GM18505 (cell line): ENCODE measurements around the gene EDRF1.

ENCODE experiments used
- ATAC-seq: cut with Tn5 transposase; IDR thresholded peaks from one replicate; pipeline ENCODE4 v1.9.1; 2021; ENCODE audit not compliant: unreplicated experiment
- POLR2A ChIP-seq: IDR thresholded peaks from 4 replicates; pipeline ENCODE4 v1.6.1; 2011; ENCODE audit warnings: borderline replicate concordance; ENCODE audit not compliant: insufficient read depth, insufficient read length; ENCODE audit errors: extremely low read depth

EDRF1 gene

DNA sequence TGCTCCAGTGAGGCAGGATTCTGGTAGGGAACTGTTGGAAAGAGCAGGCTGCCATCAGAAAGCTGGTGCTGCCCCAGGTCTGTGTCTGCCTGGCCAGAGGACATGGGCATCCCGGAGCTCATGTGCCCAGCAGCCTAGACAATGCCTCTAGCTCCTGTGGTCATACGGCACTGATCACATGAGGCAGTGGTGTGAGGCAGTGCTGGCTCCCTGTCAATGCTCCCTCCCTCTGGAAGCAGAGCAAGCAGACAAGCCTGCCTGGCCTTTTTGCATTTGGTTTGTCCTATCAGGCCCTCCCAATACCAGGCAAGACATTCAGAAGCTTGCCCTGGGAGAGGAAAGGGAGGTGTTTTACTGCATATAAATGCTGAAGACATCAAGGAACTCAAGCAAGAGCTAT lies 75.6 kb downstream of the EDRF1 start:
- ATAC-seq: no peak
- no peak for TF ChIP-seq POLR2A

DNA sequence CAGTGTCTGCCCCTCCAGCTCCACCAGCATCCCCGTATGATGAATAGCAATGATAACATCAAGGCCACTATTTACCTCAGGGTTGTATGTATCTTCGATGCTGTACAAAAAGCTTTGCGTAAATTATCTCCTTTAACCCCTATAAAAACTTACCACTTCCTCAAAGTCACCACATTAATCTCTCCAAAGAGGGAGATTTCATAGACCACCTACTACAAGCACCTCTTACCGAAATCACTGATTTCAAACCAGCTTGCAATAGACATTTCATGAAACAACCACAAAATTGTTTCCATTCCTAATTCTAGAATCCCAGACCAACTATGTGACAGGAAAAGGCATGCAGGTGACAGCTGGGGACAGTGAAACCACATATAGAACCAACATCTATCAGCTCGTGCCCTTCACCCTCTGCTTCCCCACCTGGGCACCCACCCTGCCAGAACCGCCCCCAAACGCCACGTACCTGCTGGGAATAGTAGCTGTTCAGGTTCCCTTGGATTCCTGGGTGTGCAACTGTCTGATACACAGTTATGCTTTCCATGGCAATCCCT lies 76.2 kb downstream of the EDRF1 start:
- ATAC-seq: no peak
- TF ChIP-seq POLR2A: no peak

DNA sequence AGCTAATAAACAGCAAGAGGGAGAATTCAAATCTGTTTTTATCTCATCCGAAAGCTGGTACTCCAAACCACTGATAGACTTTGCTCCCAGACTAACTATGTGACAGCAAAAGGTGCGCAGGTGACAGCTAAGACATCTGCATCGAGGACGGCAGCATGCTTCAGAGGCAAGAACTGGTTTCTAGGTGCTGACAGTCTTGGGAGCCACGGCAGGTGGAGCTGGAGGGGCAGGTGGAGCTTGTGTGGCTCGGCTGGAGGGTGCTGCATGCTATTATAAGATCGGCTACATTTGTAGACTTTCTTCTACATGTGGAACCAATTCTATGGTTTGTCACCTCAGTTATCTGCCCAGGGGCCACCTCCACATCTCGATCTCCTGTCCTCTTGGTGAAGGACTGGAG lies 77.9 kb downstream of the EDRF1 start:
- ATAC-seq: no peak
- TF ChIP-seq POLR2A: no peak

DNA sequence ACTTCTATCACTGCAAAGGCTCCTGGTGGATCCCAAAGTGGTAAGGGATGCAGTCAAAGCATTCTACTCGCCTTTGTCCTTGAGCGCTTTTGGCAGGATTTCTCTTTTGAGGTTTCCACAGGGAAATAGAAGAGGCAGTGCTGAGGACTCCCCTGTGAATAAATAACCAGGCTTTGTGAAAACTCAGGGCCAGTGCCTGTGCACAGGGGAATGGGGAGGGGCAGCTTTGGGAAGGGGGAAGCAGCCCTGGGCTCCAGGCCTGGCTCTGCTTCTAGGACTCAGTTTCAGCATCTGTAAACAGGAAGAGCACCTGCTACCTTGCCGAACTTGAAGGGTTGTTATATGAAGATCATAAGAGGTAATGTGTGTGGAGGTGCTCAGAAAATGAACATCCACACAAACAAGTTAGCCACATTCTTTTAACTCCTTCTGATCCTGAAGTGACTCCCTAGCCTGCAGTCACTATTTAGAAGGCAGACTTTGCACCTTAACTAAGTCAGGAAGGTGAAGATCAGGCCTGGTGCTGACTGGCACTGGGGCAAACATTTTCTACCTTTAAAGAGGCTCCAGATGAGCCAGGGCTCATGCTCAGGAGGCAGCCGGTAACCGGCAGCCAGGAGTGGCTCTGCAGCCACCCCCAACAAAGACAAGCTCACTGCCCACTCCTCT lies 78.6 kb downstream of the EDRF1 start:
- no peak for TF ChIP-seq POLR2A
- ATAC-seq: no peak

DNA sequence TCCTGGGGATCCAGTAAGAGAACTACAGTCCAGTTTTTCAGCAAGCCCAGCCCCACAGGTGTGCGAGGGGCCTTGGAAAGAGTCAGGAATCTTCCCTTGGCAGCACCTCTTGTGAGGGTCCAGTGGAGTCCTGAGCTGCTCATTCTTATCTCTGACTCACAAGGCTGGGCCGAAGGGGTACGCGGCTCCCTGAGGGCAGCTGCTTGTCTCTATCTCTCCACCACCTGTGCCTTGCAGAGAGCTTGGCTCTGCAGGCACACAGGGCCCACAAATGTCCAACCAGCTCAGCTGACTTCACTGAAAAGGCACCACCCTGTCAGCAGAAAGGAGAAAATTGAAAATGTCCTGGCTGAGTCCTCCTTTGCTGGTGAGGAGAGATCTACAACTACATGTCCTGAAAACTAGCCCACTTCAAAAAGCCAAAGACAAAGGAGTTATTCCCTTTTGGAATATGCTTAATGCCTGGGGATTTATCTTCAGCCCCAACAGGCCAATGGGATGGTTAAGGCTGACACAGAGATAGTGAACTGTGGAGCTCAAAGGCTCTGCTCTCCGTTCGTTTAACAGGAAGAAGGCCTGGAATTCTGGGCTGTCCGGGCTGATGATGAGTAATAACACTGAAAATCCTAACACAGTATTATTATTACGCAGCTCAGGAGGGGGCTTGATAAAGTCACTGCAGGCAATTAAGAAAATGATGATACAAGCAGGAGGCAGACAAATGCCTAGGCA lies 80.1 kb downstream of the EDRF1 start:
- ATAC-seq: no peak
- TF ChIP-seq POLR2A: no peak

DNA sequence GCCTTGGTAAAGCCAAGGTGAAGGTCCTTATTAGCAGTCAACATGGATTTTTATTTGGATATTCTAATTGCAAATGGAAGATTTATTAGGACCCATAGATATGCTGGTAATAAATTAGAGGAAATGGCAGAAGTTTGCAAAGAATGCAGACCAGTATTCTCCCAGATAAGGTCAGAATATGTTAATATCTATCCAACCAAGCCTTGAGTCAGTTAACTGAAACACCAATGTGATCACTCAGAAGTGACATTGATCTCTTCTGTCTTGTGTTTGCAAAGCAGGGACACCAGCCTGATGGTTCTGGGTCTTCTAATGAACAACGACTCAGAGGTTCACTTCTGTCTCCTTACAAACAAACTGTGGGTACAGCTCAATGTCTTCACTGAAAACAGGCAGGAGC lies 82.1 kb downstream of the EDRF1 start:
- no peak for ATAC-seq
- TF ChIP-seq POLR2A: no peak

DNA sequence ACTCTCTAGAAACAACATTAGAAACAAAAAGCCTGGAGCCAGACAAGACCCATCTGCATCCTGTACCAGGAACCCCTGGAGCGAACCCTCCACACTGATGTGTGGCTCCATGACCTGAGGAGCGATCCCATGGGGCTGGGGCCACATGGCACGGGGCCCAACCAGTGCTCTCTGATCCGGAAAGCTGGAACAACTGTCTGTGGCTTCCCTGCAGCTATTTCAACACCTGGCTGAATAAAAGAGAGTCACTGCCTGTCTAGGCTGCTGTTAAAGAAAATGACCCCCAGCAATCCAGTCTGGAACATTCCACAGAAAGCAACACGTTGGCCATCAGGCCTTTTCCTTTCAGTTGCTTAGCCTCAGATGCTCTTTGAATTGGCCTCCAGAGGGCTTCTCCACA lies 82.6 kb downstream of the EDRF1 start:
- no peak for TF ChIP-seq POLR2A
- ATAC-seq: no peak

DNA sequence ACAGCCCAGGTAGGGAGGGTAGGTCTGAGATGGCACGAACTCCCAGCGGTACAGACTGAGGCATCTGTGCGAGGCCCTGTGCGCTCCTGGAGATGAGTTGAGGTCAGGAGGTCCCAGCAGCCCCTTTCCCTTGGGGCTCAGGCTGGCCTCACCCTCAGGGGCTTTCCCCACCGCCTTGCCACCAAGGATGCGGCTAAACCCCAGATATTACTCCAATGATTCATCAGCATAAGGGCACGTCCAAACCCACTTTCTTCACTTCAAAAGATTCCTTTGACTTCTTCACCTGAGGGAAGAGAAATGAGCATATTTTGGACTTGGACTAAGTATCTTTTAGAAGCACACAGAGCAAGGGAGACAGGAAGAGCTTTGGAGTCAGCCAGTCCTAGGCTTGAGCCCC lies 83.2 kb downstream of the EDRF1 start:
- no peak for ATAC-seq
- TF ChIP-seq POLR2A: no peak

DNA sequence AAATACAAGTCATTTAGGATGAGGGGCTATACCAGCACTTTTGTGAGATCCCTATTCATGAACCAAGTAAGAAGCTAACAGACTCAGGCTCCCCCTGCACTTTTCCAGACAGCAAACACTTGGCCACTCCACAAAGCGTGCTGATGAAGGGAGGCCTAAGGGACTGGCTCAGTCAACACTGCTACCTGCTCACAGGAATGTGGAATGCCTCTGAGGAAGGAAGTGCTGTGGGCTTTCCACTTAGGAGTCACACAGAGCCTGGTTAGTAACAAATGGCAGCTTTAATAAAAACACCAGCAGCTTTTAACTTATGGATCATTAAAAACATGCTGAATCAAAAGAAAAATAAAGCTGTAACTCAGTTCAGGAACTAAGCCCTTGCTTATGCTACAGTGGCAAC lies 88.5 kb downstream of the EDRF1 start:
- TF ChIP-seq POLR2A: no peak
- ATAC-seq: no peak

DNA sequence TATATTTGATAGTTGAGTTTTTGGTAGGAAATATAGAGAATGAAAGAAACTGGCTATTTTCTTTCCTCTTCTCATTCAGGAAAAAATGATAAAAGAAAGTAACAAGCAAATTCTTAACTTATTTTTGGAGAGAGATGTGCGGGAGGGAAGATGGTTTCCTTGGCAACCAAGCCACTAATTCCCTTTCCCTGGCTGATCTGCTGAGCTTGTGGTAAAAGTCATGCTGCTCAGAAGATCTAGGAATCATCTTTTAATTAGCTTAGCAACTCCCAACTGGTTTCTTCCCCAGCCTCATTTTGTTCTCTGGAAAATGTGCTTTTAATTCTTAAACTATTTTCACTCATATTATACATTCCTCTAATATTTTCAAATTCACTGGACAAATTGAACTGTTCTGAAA lies 91.7 kb downstream of the EDRF1 start:
- no peak for TF ChIP-seq POLR2A
- ATAC-seq: no peak

DNA sequence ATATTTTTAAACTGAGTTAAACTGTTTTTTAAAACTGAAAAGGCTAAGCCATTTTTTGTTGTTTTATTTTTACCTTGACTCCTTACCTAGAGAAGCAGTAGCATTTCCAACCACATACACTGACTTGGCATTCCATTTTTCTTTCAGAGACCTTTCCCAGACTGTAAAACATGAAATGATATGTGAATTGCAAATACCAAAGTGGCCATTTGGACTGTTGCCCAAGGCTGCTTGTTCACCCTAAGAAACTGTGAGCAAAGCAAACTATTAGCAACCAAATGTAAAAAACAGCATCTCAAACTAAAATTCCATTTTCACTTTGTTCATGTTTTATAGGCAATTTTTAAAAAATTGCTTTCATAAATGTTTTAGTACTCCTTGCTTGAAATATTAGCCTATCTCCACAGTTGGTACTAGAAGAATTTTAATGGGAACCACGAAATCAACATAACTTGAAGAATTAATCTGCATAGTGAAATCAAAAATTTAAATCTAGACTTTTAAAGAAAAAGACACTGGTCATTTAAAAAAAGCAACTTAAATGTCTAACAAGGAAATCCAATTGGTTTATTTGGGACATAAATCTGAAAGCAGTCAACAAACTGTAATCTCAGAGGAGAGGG lies 92.7 kb downstream of the EDRF1 start:
- ATAC-seq: no peak

More for the DNA sequence above, 92.7 kb downstream of the EDRF1 start:
- TF ChIP-seq POLR2A: no peak
